ENCODE results near the gene SETD7.

Gene SETD7

GRCh38 chr4:139599076-139599475, 43.1 kb upstream of the SETD7 start:
- Histone ChIP-seq H4K20me1 (ENCODE audit: low read depth, low read length) (no peaks in the 10 kb centered on the region), H3K9me3 (ENCODE audit: insufficient read depth, low read length) (no peaks in the 10 kb centered on the region), H3K9ac (ENCODE audit: low read length) (no peak overlapping the region), H3K4me2 (ENCODE audit: low read depth, low read length, poor library complexity, severe bottlenecking) (no peak overlapping the region), H3K27me3 (ENCODE audit: low read length) (no peaks in the 10 kb centered on the region), H3K4me3 (ENCODE audit: insufficient read depth, low read length, poor library complexity, severe bottlenecking) (no peak overlapping the region), H3K79me2 (ENCODE audit: insufficient read depth, low read length) (no peaks in the 10 kb centered on the region), H2AFZ (ENCODE audit: low read depth, low read length, severe bottlenecking) (no peak overlapping the region), H3K27ac (ENCODE audit: low read depth, low read length) (no peak overlapping the region), H3F3A (ENCODE audit: insufficient read depth) (no peaks in the 10 kb centered on the region), H3K9me2 (replicated peaks; ENCODE audit: insufficient read depth, low read length) (no peaks in the 10 kb centered on the region), H3K36me3 (ENCODE audit: low read length) (no peaks in the 10 kb centered on the region)
- TF ChIP-seq EZH2phosphoT487 (conservative IDR thresholded peaks at IDR 0.05; ENCODE audit: low read length) = no peak
- no peak for TF ChIP-seq CTCF (IDR thresholded peaks at IDR 0.05; ENCODE audit: insufficient read depth, low read length, poor library complexity, severe bottlenecking)

DNA sequence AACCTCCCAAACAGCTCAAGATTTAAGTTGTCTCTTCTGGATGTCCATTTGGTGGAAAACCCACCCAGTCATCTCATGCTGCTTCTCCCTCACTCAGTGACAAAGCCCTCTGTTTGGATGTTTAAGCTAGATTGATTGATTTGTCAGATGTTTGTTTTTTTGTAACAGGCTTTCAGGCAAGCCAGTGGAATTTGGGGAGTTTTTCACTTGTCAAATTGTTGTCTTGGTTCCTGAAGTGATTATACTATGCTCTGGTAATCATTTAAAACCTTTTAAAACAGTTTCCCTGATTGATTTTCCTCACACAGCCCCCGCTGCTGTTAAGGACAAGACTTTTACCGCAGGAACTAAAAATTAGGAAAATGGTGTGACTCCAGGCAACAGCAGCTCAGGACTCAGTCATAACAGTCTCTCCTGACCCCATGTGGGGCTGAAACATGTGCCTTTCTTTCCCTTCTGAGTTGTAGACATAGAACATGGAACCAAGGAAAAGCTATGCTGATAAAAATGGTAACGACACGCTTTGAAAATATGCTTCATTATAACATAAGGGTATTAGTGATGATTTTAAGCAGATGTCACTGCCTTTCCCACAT, 40.8 kb upstream of the SETD7 start:
- Histone ChIP-seq H4K20me1 (ENCODE audit: low read depth, low read length) (no peaks in the 10 kb centered on the region), H3K79me2 (ENCODE audit: insufficient read depth, low read length) (no peaks in the 10 kb centered on the region), H3K27ac (ENCODE audit: low read depth, low read length) (no peak overlapping the region), H3K27me3 (ENCODE audit: low read length) (no peaks in the 10 kb centered on the region), H3F3A (ENCODE audit: insufficient read depth) (no peaks in the 10 kb centered on the region), H3K9me2 (replicated peaks; ENCODE audit: insufficient read depth, low read length) (no peaks in the 10 kb centered on the region), H3K9me3 (ENCODE audit: insufficient read depth, low read length) (no peaks in the 10 kb centered on the region), H3K4me2 (ENCODE audit: low read depth, low read length, poor library complexity, severe bottlenecking) (no peak overlapping the region), H3K36me3 (ENCODE audit: low read length) (no peaks in the 10 kb centered on the region), H2AFZ (ENCODE audit: low read depth, low read length, severe bottlenecking) (no peak overlapping the region), H3K4me3 (ENCODE audit: insufficient read depth, low read length, poor library complexity, severe bottlenecking) (no peak overlapping the region), H3K9ac (ENCODE audit: low read length) (no peak overlapping the region)
- TF ChIP-seq CTCF (IDR thresholded peaks at IDR 0.05; ENCODE audit: insufficient read depth, low read length, poor library complexity, severe bottlenecking) = no peak
- TF ChIP-seq EZH2phosphoT487 (conservative IDR thresholded peaks at IDR 0.05; ENCODE audit: low read length) = no peak

GRCh38 chr4:139596034-139596683, 40.1 kb upstream of the SETD7 start:
- no peaks in the 10 kb centered on the region for H3K9me3 ChIP-seq (ENCODE audit: insufficient read depth, low read length)
- H3K9me2 ChIP-seq (replicated peaks; ENCODE audit: insufficient read depth, low read length) = no peaks in the 10 kb centered on the region
- no peaks in the 10 kb centered on the region for H3K79me2 ChIP-seq (ENCODE audit: insufficient read depth, low read length)
- no peak overlapping the region for H3K4me2 ChIP-seq (ENCODE audit: low read depth, low read length, poor library complexity, severe bottlenecking)
- H3K27me3 ChIP-seq (ENCODE audit: low read length) = no peaks in the 10 kb centered on the region
- TF ChIP-seq CTCF (IDR thresholded peaks at IDR 0.05; ENCODE audit: insufficient read depth, low read length, poor library complexity, severe bottlenecking) = no peak
- TF ChIP-seq EZH2phosphoT487 (conservative IDR thresholded peaks at IDR 0.05; ENCODE audit: low read length) = no peak
- H4K20me1 ChIP-seq (ENCODE audit: low read depth, low read length) = no peaks in the 10 kb centered on the region
- no peak overlapping the region for H3K27ac ChIP-seq (ENCODE audit: low read depth, low read length)
- H3F3A ChIP-seq (ENCODE audit: insufficient read depth) = no peaks in the 10 kb centered on the region
- H3K36me3 ChIP-seq (ENCODE audit: low read length) = no peaks in the 10 kb centered on the region
- H2AFZ ChIP-seq (ENCODE audit: low read depth, low read length, severe bottlenecking) = no peak overlapping the region
- no peak overlapping the region for H3K9ac ChIP-seq (ENCODE audit: low read length)
- H3K4me3 ChIP-seq (ENCODE audit: insufficient read depth, low read length, poor library complexity, severe bottlenecking) = no peak overlapping the region

Data from SU-DHL-6 (cell line).